A673 (cell line): Measurements from ENCODE around the gene PRICKLE1. TPM values are rescaled to one million over a fixed set of nuclear protein-coding genes. Genes with fewer than 3 reads are reported as not detected.

Source experiments
- BruUV-seq: library from RNA; stranded (reverse); fragments of 400-500 nt; replicated peaks from 2 replicates; lab custom pipeline; 2021; lab: Mats Ljungman, UMichigan
- CTCF ChIA-PET: fragments of 300-600 bp; sonication (Branson Sonifier 250); formaldehyde crosslinking; loops from one replicate; lab custom pipeline; 2022; ENCODE audit warnings: antibody characterized with exemption; lab: Charles Lee
- POLR2A ChIA-PET: fragments of 300-600 bp; sonication (Branson Sonifier 250); formaldehyde crosslinking; loops from one replicate; lab custom pipeline; 2022; ENCODE audit warnings: antibody characterized with exemption; ENCODE audit not compliant: low non-redundant PET; lab: Charles Lee
- DNase-seq: peaks from one replicate; pipeline ENCODE4 v3.0.0-alpha.2; 2015; ENCODE audit warnings: low spot score
- H3K27ac ChIP-seq: fragments of 200-600 bp; sonication (generic); 2 replicates; pipeline ENCODE4 v1.5.1; 2016; ENCODE audit warnings: mixed run types, low read depth, mild to moderate bottlenecking, mixed read lengths, antibody characterized with exemption, low read length; ENCODE audit not compliant: poor library complexity, severe bottlenecking
- H3K27me3 ChIP-seq: fragments of 200-600 bp; sonication (generic); replicated peaks from 2 replicates; pipeline ENCODE4 v1.6.1; 2017; ENCODE audit warnings: mixed run types, low read depth, mild to moderate bottlenecking, mixed read lengths, antibody characterized with exemption, low read length; ENCODE audit not compliant: insufficient read depth, poor library complexity
- H3K36me3 ChIP-seq: fragments of 200-600 bp; sonication (generic); 2 replicates; pipeline ENCODE4 v1.6.1; 2016; ENCODE audit warnings: mixed run types, mild to moderate bottlenecking, mixed read lengths, antibody characterized with exemption, low read length; ENCODE audit not compliant: insufficient read depth, poor library complexity, severe bottlenecking
- H3K4me1 ChIP-seq: fragments of 200-600 bp; sonication (generic); 2 replicates; pipeline ENCODE4 v1.6.1; 2017; ENCODE audit warnings: mixed run types, mild to moderate bottlenecking, mixed read lengths, antibody characterized with exemption, low read length; ENCODE audit not compliant: insufficient read depth, poor library complexity, severe bottlenecking
- H3K4me3 ChIP-seq: fragments of 200-600 bp; sonication (generic); 2 replicates; pipeline ENCODE4 v1.5.1; 2016; ENCODE audit warnings: low read depth, mixed run types, mild to moderate bottlenecking, mixed read lengths, low read length; ENCODE audit not compliant: poor library complexity, severe bottlenecking
- H3K9me3 ChIP-seq: fragments of 200-600 bp; sonication (generic); 2 replicates; pipeline ENCODE4 v1.6.1; 2016; ENCODE audit warnings: mixed run types, low read depth, mild to moderate bottlenecking, mixed read lengths, antibody characterized with exemption, low read length; ENCODE audit not compliant: poor library complexity, severe bottlenecking
- EZH2 ChIP-seq: fragments of 200-600 bp; sonication (generic); IDR thresholded peaks from 2 replicates; pipeline ENCODE4 v1.6.1; 2017; ENCODE audit warnings: borderline replicate concordance, low read depth, mild to moderate bottlenecking, mixed read lengths, antibody characterized with exemption, low read length; ENCODE audit not compliant: poor library complexity, severe bottlenecking
- intact Hi-C: fragments of 100-400 bp; cut with micrococcal nuclease; formaldehyde crosslinking; loops from one replicate; pipeline ENCODE4 v1.10.0; 2022; ENCODE audit not compliant: unreplicated experiment
- total RNA-seq: library from RNA; stranded (reverse); gene quantifications from 2 replicates; pipeline ENCODE4 v1.2.3, GENCODE V29; 2021
- TF ChIP-seq, protein P1 (sequence below): fragments of 300-800, 200-600 bp; sonication (generic); conservative IDR thresholded peaks from 2 replicates; pipeline ENCODE4 v1.5.1; 2017; ENCODE audit warnings: low read depth, mild to moderate bottlenecking, antibody characterized with exemption, low read length, moderate library complexity, mixed read lengths

PRICKLE1 gene
- total RNA-seq, 1 experiment from 2014 or later: 1.1 TPM

DNA sequence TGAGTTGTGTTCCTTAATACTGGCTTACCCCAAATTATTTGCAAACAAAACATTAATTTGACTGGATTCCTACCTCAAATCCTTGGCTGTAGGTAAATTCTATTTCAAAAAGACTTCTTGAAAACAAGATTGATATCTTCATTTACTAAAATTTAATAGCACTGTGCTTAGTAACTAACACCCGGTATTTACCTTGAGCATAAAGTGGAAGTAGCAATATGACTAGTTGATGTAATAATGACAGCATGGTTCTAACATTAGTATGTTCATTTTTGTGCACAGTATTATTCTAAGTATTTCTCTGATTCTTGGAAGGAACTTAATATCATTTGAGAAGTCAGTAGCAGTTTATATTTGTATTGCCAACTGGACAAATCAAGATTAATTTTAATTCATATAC, 166.8 kb downstream of the PRICKLE1 start:
- no TSS peak for BruUV-seq
- POLR2A ChIA-PET: no interaction called here
- TF ChIP-seq, protein P1, sequence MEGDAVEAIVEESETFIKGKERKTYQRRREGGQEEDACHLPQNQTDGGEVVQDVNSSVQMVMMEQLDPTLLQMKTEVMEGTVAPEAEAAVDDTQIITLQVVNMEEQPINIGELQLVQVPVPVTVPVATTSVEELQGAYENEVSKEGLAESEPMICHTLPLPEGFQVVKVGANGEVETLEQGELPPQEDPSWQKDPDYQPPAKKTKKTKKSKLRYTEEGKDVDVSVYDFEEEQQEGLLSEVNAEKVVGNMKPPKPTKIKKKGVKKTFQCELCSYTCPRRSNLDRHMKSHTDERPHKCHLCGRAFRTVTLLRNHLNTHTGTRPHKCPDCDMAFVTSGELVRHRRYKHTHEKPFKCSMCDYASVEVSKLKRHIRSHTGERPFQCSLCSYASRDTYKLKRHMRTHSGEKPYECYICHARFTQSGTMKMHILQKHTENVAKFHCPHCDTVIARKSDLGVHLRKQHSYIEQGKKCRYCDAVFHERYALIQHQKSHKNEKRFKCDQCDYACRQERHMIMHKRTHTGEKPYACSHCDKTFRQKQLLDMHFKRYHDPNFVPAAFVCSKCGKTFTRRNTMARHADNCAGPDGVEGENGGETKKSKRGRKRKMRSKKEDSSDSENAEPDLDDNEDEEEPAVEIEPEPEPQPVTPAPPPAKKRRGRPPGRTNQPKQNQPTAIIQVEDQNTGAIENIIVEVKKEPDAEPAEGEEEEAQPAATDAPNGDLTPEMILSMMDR: no peak
- no peak for TF ChIP-seq EZH2
- no peaks in the 10 kb centered on the region for H3K9me3 ChIP-seq
- H3K27me3 ChIP-seq: no peaks in the 10 kb centered on the region
- DNase-seq: no peak
- no peak overlapping the region for H3K27ac ChIP-seq
- H3K36me3 ChIP-seq: no peaks in the 10 kb centered on the region
- H3K4me3 ChIP-seq: no peak overlapping the region
- H3K4me1 ChIP-seq: peaks cover 19% of the 10 kb centered on the region
- CTCF ChIA-PET: no interaction called here
- intact Hi-C loops: no loop called here

DNA sequence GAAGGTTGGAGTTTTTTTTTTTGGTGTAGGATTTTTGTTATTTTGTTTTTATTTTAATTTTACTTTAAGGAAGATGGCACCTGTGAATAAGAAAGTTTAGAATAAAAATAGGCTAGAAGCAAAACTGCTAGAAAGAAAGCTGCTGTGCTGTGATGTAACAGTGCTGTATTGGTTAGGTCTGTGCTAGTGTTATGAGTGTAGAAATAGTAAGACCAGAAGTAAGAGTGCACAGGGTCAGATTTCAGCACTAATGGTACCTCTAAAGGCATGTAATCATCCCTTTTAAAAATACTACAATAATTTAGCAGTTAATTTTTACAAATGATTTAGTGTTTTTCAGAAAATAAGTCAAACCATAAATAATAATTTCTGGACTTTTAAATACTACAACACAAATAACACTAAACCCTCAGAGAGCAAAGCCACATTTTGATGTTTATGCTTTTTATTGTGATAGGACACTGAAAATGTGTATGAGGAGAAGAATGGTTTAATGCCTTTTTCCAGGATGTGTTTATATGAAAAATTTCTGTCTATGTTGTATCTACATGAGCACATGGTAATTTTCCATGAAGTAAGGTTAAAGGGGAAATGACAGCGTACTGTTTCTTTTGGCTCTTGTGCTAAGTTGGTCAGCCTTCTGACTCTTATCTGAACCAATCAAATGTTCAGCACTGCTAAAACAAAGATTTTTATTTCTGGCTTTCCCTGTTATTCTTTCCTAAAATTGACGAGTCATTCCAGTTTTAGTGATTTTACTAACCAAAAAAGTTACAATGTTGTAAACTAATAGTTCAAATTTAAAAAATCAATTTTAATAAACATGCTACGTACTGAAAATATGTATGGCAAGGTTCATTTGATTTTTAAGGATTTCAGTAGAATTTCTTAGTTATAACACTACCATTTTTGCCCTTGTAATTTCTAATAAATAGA, 167.4 kb downstream of the PRICKLE1 start:
- TF ChIP-seq, protein P1: no peak
- no peak for TF ChIP-seq EZH2
- peaks cover 23% of the 10 kb centered on the region for H3K4me1 ChIP-seq
- no peak overlapping the region for H3K4me3 ChIP-seq
- ChIA-PET CTCF (no interaction called here), POLR2A (interaction anchor here (0.7 kb wide), 1 partner anchor 31 kb away, joined by 13 read pairs; no protein-coding TSS in a partner anchor)
- H3K27me3 ChIP-seq: no peaks in the 10 kb centered on the region
- DNase-seq: no peak
- H3K9me3 ChIP-seq: no peaks in the 10 kb centered on the region
- BruUV-seq: no TSS peak
- no peak overlapping the region for H3K27ac ChIP-seq
- intact Hi-C loops: no loop called here
- H3K36me3 ChIP-seq: no peaks in the 10 kb centered on the region

DNA sequence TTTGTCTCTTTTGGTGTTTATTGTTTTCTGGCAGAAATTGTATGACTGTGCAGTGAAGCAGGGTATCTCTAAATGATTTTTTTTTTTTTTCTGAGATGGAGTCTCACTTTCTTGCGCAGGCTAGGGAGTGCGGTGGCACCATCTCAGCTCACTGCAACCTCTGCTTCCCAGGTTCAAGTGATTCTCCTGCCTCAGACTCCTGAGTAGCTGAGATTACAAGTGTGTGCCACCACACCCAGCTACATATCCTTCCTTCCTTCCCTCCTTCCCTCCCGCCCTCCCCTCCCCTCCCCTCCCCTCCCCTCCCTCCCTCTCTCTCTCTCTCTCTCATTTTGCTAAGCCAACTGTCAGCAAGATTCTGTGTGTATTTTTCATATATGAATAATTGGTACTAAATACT, 169.2 kb downstream of the PRICKLE1 start:
- intact Hi-C loops: no loop called here
- H3K4me1 ChIP-seq: peaks cover 9% of the 10 kb centered on the region
- no peak for TF ChIP-seq EZH2
- TF ChIP-seq, protein P1: no peak
- POLR2A ChIA-PET: no interaction called here
- H3K4me3 ChIP-seq: no peak overlapping the region
- no TSS peak for BruUV-seq
- no peaks in the 10 kb centered on the region for H3K9me3 ChIP-seq
- H3K36me3 ChIP-seq: no peaks in the 10 kb centered on the region
- CTCF ChIA-PET: no interaction called here
- H3K27me3 ChIP-seq: no peaks in the 10 kb centered on the region
- DNase-seq: no peak
- H3K27ac ChIP-seq: no peak overlapping the region
